T-helper 2 cell treated with Interferon-gamma antibody and Interleukin-4, amounts not matched to agents 5 μg/mL and 100 μg/mL, for 36 hours (primary cell): ENCODE data around the gene RABAC1.
"Not testable (repeated sequence)": the region's sequence is repeated elsewhere in the genome, so short reads cannot be mapped to it uniquely, and the experiment has no call there.

ENCODE experiments used
- DNase-seq: peaks from one replicate; pipeline ENCODE4 v3.0.0; 2021; ENCODE audit warnings: low spot score
- H3K27ac Mint-ChIP-seq: one replicate; pipeline ENCODE4 v1.8.0; 2021; ENCODE audit warnings: mild to moderate bottlenecking, mixed read lengths
- H3K27me3 Mint-ChIP-seq: one replicate; pipeline ENCODE4 v1.8.0; 2021; ENCODE audit warnings: low read depth, mixed read lengths
- H3K36me3 Mint-ChIP-seq: one replicate; pipeline ENCODE4 v1.8.0; 2021; ENCODE audit warnings: low read depth, mixed read lengths
- H3K4me1 Mint-ChIP-seq: one replicate; pipeline ENCODE4 v1.8.0; 2021; ENCODE audit warnings: low read depth, mixed read lengths
- H3K4me3 Mint-ChIP-seq: one replicate; pipeline ENCODE4 v1.8.0; 2022; ENCODE audit warnings: mild to moderate bottlenecking, moderate library complexity, mixed read lengths
- H3K9me3 Mint-ChIP-seq: one replicate; pipeline ENCODE4 v1.8.0; 2021; ENCODE audit warnings: mixed read lengths

Gene RABAC1

DNA sequence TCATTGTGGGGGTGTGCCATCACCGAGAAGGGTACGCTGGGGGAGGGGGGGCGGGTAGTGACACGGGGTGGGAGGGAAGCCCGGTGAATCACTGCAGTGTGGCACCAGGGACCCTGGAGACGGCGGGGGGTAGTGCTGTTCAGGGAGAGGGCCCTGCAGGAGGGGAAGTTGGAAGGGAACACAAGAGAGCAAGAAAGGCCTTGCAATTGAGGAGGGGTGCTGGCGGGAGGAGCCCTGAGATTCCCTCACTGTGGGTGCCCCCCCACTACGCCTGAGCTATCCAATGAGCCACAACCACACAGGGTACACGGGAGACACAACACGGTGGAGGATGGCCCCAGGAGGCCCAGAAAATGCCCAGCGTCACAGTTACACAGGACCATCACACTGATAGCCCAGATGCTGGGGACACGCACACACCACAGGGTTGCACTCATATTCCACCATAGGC lies 35.4 kb upstream of the RABAC1 start:
- no peaks in the 10 kb centered on the region for H3K9me3 Mint-ChIP-seq
- peak overlapping the region; percentile 9 for H3K4me3 Mint-ChIP-seq
- no peaks in the 10 kb centered on the region for H3K36me3 Mint-ChIP-seq
- H3K27me3 Mint-ChIP-seq, result peaks cover 50% of the 10 kb centered on the region
- DNase-seq, result no peak
- no peak overlapping the region for H3K27ac Mint-ChIP-seq
- H3K4me1 Mint-ChIP-seq, result peaks cover 16% of the 10 kb centered on the region

DNA sequence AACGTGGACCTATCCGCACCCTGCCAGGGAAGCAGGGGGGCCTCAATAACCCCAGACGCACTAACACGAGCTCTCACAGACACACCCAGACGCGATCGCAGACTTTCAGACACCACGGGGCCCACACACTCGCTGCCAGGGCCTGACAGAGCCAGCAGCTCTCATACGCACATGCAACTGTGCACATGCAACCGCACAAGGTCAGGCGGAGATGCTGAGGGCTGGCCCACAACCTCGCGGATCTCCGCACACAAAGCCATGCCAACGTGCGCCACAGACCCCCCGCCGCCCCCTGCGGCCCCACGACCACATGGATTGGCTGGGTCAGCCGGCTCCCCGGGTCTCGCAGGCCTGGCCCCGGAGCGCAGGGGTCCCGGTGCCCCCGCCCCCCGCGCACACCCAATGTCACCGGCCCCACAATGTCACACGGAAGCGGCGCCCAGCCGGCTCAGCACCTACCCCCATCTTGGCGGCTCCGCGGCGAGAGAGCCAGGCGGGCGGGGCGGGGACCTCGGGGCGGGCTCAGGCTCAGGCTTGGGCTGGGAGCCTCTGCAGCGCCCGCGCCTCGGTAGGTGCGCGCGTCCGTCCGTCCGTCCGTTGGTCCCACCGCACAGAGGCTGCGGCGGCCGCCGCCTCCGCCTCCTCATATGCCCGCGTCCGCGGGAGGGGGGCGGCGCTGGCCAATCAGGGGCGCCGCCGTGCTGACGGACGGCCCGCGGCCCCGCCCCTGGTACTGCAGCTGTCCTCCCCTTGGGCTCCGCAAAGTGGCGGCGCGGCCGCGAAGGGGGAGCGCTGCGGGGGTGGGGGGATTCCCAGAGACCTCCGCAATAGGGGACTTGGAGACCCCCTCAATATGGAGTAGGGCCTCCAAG lies 34.7 kb upstream of the RABAC1 start, which contains the start of gene ATP1A3:
Gene ATP1A3 (minus strand): TSS at position 619 of the 872 bp plus-strand sequence. CDS start 154 bp downstream, at position 465.
- peak within 1 kb of the TSS; percentile 76 for H3K4me3 Mint-ChIP-seq
- peaks cover 16% of the 10 kb centered on the region for H3K4me1 Mint-ChIP-seq
- no peak within 1 kb of the TSS for H3K27ac Mint-ChIP-seq
- H3K9me3 Mint-ChIP-seq, result no peaks in the 10 kb centered on the region
- no peaks in the 10 kb centered on the region for H3K36me3 Mint-ChIP-seq
- peaks cover 46% of the 10 kb centered on the region for H3K27me3 Mint-ChIP-seq
- DNase-seq, result peak; percentile 69

DNA sequence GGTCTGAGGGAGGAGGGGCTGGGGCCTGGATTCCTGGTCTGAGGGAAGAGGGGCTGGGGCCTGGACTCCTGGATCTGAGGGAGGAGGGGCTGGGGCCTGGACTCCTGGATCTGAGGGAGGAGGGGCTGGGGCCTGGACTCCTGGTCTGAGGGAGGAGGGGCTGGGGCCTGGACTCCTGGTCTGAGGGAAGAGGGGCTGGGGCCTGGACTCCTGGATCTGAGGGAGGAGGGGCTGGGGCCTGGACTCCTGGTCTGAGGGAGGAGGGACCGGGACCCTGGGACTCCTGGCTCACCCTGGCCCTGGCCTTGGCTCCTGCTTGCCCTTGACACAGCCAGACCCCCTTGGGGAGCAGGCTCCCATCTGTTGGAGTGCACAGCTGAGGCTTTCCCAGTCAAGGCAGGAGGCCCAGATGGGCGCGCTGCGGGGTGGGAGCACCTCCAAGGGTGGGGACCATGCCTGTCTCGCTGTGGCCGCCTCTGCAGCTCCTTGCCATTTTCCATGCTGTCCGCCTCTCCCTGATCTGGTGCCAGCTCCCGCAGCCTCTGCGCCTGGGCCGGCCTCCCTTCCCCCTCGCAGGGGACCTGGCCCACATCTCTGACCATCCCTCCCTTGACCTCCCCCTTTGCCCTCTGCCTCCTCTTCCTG lies 32.9 kb upstream of the RABAC1 start:
- H3K36me3 Mint-ChIP-seq, H3K4me3 Mint-ChIP-seq, DNase-seq, H3K9me3 Mint-ChIP-seq, H3K4me1 Mint-ChIP-seq, H3K27ac Mint-ChIP-seq: not testable (repeated sequence)
- H3K27me3 Mint-ChIP-seq, result peaks cover 35% of the 10 kb centered on the region

DNA sequence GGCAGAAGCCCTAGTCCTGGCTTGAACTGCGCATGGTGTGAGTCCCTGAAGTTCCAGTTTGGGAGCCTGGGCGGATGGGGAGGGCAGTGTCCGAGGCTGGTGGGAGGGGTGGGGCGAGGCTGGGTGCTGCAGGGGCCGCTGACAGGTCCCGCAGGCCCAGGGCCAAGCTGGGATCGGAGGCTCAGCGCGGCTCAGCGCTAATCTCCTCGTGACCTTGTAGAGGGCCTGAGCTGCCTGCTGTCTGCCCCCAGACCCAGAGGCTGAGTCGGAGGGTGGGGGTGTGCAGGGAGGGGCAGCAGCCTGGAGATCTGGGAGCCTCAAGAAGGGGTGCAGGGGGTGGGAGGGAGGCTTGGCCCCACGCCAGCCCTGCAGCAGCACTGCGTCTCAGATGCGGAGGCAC lies 31.9 kb upstream of the RABAC1 start:
- Mint-ChIP-seq H3K27ac (no peak overlapping the region), H3K27me3 (peaks cover 26% of the 10 kb centered on the region), H3K4me1 (peaks cover 3% of the 10 kb centered on the region), H3K9me3 (no peaks in the 10 kb centered on the region), H3K36me3 (no peaks in the 10 kb centered on the region), H3K4me3 (no peak overlapping the region)
- no peak for DNase-seq

DNA sequence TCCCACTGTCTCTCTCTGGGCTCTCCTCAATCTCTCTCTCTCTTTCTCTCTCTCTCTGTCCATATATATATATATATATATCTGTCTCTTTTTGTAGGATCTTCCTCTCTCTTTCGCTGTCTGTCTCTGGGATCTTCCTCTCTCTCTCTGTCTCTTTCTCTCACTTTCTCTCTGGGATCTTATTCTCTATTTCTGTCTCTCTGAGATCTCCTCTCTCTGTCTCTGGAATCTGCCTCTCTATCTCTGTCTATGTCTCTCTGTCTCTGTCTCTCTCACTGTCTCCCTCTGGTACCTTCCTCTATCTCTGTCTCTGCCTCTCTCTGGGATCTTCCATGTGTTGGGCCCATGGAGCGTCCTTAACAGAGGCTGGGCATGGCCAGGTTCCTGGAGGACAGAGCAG lies 31.5 kb upstream of the RABAC1 start:
- Mint-ChIP-seq H3K4me3 (no peak overlapping the region), H3K9me3 (no peaks in the 10 kb centered on the region), H3K27ac (no peak overlapping the region), H3K36me3 (no peaks in the 10 kb centered on the region), H3K27me3 (peaks cover 23% of the 10 kb centered on the region), H3K4me1 (peaks cover 3% of the 10 kb centered on the region)
- DNase-seq, result no peak

DNA sequence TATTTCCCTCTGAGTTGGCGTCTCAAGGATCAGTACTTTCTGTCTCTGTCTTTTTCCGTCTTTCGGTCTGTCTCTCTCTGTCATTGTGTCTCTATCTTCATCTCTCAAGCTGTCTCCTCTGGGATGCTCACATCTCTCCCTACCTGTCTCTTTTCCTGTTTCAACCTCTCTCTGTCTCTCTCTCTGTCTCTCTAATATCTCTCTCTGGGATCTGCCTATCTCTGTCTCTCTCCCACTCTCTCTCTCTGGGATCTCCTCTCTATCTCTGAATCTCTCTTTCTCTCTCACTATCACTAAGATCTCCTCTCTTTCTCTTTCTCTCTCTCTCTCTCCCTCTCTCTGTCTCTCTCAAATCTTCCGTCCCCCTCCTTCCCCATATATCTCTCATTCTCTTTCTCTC lies 30.9 kb upstream of the RABAC1 start:
- DNase-seq, result no peak
- Mint-ChIP-seq H3K4me1 (peaks cover 3% of the 10 kb centered on the region), H3K9me3 (no peaks in the 10 kb centered on the region), H3K27ac (no peak overlapping the region), H3K36me3 (no peaks in the 10 kb centered on the region), H3K27me3 (peaks cover 17% of the 10 kb centered on the region), H3K4me3 (no peak overlapping the region)

DNA sequence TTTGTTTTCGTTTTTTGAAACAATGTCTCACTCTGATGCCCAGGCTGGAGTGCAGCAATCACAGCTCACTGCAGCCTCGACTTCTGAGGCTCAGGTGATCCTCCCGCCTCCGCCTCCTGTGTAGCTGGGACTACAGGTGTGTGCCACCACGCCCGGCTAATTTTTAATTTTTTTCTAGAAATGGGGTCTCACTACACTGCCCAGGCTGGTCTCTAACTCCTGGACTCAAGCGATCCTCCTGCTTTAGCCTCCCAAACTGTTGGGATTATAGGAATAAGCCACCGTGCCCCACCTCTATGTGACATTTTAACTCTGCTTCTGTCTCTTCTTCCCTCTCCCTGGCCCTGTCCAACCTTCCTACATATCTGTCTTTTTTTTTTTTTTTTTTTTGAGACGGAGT lies 29.8 kb upstream of the RABAC1 start:
- Mint-ChIP-seq H3K4me1 (peaks cover 3% of the 10 kb centered on the region), H3K4me3 (no peak overlapping the region), H3K9me3 (no peaks in the 10 kb centered on the region), H3K27ac (no peak overlapping the region), H3K36me3 (no peaks in the 10 kb centered on the region), H3K27me3 (peaks cover 12% of the 10 kb centered on the region)
- no peak for DNase-seq

DNA sequence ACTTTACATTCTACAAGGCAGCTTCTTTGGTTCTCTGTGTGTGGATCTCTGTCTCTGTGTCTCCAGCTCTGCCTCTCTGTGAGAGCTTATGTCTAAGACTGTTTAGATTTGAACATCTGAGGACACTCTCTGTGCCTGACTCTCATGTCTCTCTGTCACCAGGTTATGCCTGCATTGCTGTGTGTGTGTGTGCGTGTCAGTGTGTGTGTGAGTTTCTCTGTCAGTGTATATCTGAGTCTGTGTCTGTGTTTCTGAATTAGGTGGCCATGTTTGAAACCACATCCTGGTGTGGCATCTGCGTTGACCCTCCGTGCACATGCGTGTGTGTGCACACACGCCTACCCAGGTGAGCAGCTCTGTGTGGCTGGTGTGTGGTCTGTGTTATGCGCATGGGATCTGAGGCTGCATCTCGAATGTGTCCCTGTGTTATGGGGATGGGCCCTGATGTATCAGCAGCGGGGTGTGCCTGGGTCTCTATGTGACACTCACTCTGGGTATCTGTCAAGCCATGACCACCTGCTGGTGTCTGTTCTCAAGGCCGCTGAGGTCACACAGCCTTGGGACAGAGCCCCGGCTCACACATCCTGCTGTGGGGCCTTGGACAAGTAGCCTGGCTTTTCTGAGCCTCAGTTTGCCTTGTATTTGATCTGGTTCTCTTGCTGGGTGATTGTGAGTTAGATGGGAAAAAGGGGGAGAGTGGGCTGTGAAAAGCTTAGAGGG lies 28.2 kb upstream of the RABAC1 start:
- DNase-seq, result no peak
- H3K9me3 Mint-ChIP-seq, result no peaks in the 10 kb centered on the region
- peaks cover 3% of the 10 kb centered on the region for H3K27me3 Mint-ChIP-seq
- H3K36me3 Mint-ChIP-seq, result no peaks in the 10 kb centered on the region
- H3K27ac Mint-ChIP-seq, result no peak overlapping the region
- H3K4me3 Mint-ChIP-seq, result no peak overlapping the region
- H3K4me1 Mint-ChIP-seq, result no peaks in the 10 kb centered on the region

DNA sequence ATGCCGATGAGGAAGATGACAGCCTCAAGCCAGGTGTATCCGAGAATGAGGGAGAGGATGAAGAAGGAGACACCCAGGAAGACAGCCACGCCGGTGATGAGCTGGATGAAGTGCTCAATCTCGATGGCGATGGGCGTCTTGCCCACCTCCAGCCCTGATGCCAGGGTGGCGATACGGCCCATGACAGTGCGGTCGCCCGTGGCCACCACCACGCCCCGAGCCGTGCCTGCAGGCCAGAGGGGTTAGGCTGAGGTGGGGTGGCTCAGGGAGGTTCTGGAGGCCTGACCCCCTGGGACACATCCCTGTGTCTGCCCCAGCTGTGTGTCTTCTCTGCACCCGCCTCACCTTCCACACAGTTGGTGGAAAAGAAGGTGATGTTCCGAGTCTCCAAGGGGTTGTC lies 25.8 kb upstream of the RABAC1 start:
- DNase-seq, result no peak
- no peak overlapping the region for H3K4me3 Mint-ChIP-seq
- H3K27me3 Mint-ChIP-seq, result no peaks in the 10 kb centered on the region
- no peaks in the 10 kb centered on the region for H3K9me3 Mint-ChIP-seq
- H3K27ac Mint-ChIP-seq, result no peak overlapping the region
- H3K4me1 Mint-ChIP-seq, result no peaks in the 10 kb centered on the region
- H3K36me3 Mint-ChIP-seq, result no peaks in the 10 kb centered on the region

DNA sequence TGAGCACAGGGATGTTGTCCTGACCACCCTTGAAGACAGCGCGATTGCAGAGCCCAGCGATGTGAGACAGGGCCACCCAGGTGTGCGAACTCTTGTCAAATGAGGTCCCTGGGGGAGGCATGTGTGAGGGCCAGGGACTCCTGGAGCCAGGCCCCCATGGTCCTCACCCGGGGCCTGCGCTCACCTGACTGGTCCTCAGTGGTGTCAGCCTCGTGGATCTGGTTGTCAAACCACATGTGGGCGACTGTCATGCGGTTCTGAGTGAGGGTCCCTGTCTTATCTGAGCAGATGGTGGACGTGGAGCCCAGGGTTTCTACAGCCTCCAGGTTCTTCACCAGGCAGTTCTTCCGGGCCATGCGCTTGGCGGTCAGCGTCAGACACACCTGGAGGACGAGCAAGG lies 22.6 kb upstream of the RABAC1 start:
- Mint-ChIP-seq H3K27me3 (no peaks in the 10 kb centered on the region), H3K9me3 (no peaks in the 10 kb centered on the region), H3K36me3 (no peaks in the 10 kb centered on the region), H3K4me1 (no peaks in the 10 kb centered on the region), H3K27ac (no peak overlapping the region), H3K4me3 (no peak overlapping the region)
- DNase-seq, result no peak

DNA sequence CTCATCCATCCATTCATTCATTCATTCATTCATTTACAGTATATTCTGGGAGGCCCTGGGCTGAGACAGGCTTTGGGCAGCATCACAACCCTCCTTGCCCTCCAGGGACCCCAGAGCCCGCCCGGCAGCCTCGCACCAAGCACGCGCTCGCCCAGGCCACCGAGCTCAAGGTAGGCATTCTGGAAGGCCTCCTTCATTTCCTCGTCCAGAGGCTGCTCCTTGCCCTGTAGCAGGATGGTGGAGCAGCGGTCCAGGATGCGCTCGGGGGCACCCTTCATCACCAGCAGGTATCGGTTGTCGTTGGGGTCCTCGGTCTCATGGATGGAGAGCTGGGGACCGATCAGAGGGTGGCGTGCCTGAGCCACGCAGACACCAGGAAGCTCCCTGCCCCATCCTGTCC lies 19.3 kb upstream of the RABAC1 start:
- no peak for DNase-seq
- Mint-ChIP-seq H3K27me3 (no peaks in the 10 kb centered on the region), H3K4me3 (no peak overlapping the region), H3K9me3 (no peaks in the 10 kb centered on the region), H3K4me1 (no peaks in the 10 kb centered on the region), H3K27ac (no peak overlapping the region), H3K36me3 (no peaks in the 10 kb centered on the region)

DNA sequence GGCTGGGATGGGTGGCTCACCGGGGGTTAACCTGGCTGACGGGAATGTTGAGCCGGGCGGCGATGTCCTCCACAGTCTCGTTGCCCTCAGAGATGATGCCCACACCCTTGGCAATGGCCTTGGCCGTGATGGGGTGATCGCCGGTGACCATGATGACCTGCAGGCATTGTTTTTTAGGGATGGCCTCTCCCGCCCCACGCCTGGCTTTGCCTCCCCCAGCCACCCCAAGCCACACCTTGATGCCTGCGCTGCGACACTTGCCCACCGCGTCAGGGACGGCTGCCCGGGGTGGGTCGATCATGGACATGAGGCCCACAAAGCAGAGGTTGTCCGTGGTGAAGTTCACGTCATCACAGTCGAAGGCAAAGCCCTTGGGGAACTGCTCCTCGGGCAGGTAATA lies 18.8 kb upstream of the RABAC1 start:
- Mint-ChIP-seq H3K9me3 (no peaks in the 10 kb centered on the region), H3K4me3 (no peak overlapping the region), H3K27ac (no peak overlapping the region), H3K27me3 (no peaks in the 10 kb centered on the region), H3K4me1 (no peaks in the 10 kb centered on the region), H3K36me3 (no peaks in the 10 kb centered on the region)
- DNase-seq, result no peak

DNA sequence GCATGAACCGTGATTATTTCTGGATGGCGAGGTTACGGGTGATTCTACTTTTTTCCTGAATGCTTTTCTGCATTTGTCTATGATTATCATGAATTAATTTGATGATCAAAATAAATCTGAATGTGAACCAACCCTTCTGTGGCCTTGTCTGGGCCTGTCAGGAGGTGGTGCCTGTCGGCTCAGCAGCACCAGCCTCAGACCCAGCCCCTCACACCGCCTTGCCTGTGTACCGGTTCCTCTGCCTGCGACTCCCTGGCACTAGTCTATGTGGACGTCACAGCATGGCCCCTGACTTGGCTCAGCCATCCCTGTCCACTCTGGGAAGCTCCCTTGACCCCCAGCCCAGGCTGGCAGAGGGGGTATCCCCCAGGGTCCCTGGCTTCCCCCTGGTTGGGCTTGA lies 15.5 kb upstream of the RABAC1 start:
- Mint-ChIP-seq H3K9me3 (no peaks in the 10 kb centered on the region), H3K4me3 (no peak overlapping the region), H3K27ac (no peak overlapping the region), H3K4me1 (no peaks in the 10 kb centered on the region), H3K36me3 (no peaks in the 10 kb centered on the region), H3K27me3 (no peaks in the 10 kb centered on the region)
- DNase-seq, result no peak

DNA sequence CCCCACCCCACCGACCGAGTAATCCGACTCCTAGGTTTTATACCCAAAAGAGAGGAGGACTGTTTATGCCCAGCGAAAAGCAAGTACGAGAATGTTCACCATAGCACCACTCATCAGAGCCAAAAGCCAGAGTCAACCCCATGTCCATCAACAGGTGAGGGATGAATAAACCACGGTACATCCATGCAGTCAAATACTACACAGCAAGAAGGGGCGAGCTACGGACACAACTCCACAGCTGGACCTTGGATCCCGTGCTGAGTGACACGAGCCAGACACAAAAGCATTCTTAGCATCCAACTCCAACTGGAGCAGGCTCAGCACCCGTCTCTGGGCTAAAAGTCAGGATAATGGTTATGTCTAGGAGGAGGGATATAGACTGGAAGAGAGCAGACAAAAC lies 12.2 kb upstream of the RABAC1 start:
- Mint-ChIP-seq H3K9me3 (no peaks in the 10 kb centered on the region), H3K4me3 (no peak overlapping the region), H3K36me3 (no peaks in the 10 kb centered on the region), H3K27ac (no peak overlapping the region), H3K27me3 (no peaks in the 10 kb centered on the region), H3K4me1 (no peaks in the 10 kb centered on the region)
- DNase-seq, result no peak
